Measurements from ENCODE around the gene NFYB. TPM values are rescaled to one million over a fixed set of nuclear protein-coding genes. Genes with fewer than 3 reads are reported as not detected.
"Not testable (repeated sequence)": the region's sequence is repeated elsewhere in the genome, so short reads cannot be mapped to it uniquely, and the experiment has no call there.

Gene NFYB
- total RNA-seq, 1 experiment from 2014 or later: 28.1 TPM

DNA sequence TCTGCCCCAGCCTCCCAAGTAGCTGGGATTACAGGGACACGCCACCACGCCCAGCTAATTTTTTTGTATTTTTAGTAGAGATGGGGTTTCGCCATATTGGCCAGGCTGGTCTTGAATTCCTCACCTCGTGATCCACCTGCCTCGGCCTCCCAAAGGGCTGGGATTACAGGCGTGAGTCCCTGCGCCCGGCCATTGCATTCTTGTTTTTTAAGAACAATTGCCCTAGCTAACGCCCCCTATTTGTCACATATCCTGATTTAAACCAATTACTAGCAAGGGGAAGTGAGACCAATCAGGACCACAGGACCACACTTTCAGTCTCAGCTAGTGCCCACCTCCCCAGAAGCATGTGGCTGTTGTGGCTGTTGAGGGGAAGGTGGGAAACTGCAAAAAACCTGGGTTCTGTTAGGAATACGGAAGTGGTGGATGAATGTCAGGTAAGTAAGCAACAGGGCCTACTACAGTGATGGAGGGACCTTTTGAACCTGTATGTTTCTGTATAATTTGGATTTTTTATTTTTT lies 37.8 kb upstream of the NFYB start:
- H3K36me3 ChIP-seq (ENCODE audit: insufficient read depth, low read length, poor library complexity, severe bottlenecking): no peaks in the 10 kb centered on the region
- no peak overlapping the region for H3K4me3 ChIP-seq (ENCODE audit: low read depth, low read length, poor library complexity, severe bottlenecking)
- no peak for DNase-seq (ENCODE audit: low spot score)
- no TSS peak for BruUV-seq (replicated peaks)
- H3K9me3 ChIP-seq (ENCODE audit: low read depth, low read length, poor library complexity, severe bottlenecking): no peaks in the 10 kb centered on the region
- intact Hi-C loops (cut with micrococcal nuclease; ENCODE audit: unreplicated experiment): no loop called here
- no peak for TF ChIP-seq EZH2 (IDR thresholded peaks at IDR 0.05; ENCODE audit: borderline replicate concordance, low read depth, low read length, poor library complexity, severe bottlenecking)
- TF ChIP-seq, protein P1, sequence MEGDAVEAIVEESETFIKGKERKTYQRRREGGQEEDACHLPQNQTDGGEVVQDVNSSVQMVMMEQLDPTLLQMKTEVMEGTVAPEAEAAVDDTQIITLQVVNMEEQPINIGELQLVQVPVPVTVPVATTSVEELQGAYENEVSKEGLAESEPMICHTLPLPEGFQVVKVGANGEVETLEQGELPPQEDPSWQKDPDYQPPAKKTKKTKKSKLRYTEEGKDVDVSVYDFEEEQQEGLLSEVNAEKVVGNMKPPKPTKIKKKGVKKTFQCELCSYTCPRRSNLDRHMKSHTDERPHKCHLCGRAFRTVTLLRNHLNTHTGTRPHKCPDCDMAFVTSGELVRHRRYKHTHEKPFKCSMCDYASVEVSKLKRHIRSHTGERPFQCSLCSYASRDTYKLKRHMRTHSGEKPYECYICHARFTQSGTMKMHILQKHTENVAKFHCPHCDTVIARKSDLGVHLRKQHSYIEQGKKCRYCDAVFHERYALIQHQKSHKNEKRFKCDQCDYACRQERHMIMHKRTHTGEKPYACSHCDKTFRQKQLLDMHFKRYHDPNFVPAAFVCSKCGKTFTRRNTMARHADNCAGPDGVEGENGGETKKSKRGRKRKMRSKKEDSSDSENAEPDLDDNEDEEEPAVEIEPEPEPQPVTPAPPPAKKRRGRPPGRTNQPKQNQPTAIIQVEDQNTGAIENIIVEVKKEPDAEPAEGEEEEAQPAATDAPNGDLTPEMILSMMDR (conservative IDR thresholded peaks at IDR 0.05; ENCODE audit: low read depth, low read length): no peak
- H3K27ac ChIP-seq (ENCODE audit: low read depth, low read length, poor library complexity, severe bottlenecking): no peak overlapping the region
- CTCF ChIA-PET: no interaction called here
- H3K27me3 ChIP-seq (replicated peaks; ENCODE audit: insufficient read depth, low read depth, low read length, poor library complexity): no peaks in the 10 kb centered on the region
- no peaks in the 10 kb centered on the region for H3K4me1 ChIP-seq (ENCODE audit: insufficient read depth, low read length, poor library complexity, severe bottlenecking)
- POLR2A ChIA-PET (ENCODE audit: low non-redundant PET): no interaction called here

DNA sequence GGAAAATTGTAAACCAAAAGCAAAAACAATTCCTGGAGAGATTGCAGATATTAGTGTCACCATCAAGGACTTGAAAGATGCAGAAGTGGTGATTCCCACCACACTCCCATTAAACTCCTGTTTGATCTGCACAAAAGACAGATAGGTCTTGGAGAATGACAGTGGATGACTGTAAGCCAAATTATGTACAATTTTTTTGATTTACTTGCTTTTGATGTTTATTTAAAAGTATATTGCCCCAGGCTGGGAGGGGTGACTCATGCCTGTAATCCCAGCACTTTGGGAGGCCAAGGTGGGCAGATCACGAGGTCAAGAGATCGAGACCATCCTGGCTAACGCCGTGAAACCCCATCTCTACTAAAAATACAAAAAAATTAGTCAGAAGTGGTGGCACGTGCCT lies 35.8 kb upstream of the NFYB start:
- BruUV-seq (replicated peaks); intact Hi-C loops (cut with micrococcal nuclease; ENCODE audit: unreplicated experiment); POLR2A ChIA-PET (ENCODE audit: low non-redundant PET); DNase-seq (ENCODE audit: low spot score); H3K27me3 ChIP-seq (replicated peaks; ENCODE audit: insufficient read depth, low read depth, low read length, poor library complexity); H3K9me3 ChIP-seq (ENCODE audit: low read depth, low read length, poor library complexity, severe bottlenecking); H3K4me3 ChIP-seq (ENCODE audit: low read depth, low read length, poor library complexity, severe bottlenecking); CTCF ChIA-PET; H3K4me1 ChIP-seq (ENCODE audit: insufficient read depth, low read length, poor library complexity, severe bottlenecking); H3K27ac ChIP-seq (ENCODE audit: low read depth, low read length, poor library complexity, severe bottlenecking); H3K36me3 ChIP-seq (ENCODE audit: insufficient read depth, low read length, poor library complexity, severe bottlenecking): not testable (repeated sequence)

DNA sequence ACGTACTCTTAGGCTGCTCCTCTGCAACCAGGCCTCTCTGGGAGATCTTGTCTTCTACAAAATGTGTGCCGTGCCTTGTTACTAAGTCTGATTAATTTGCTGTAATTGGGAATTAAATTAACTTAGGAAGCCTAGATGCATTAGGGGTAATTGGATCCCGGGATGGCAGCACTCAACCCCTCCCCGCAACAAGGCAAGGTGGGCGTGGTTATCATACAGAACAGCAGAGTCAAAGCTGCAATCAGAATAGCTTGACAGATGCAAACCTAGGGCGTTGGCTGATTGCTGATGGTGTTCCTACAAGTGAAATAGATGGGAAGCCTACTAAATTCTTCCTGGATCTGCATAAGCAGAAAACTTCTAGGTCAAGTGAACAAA lies 34.5 kb upstream of the NFYB start:
- ChIA-PET CTCF (no interaction called here), POLR2A (ENCODE audit: low non-redundant PET) (no interaction called here)
- no peak overlapping the region for H3K27ac ChIP-seq (ENCODE audit: low read depth, low read length, poor library complexity, severe bottlenecking)
- H3K4me1 ChIP-seq (ENCODE audit: insufficient read depth, low read length, poor library complexity, severe bottlenecking): no peaks in the 10 kb centered on the region
- no peaks in the 10 kb centered on the region for H3K27me3 ChIP-seq (replicated peaks; ENCODE audit: insufficient read depth, low read depth, low read length, poor library complexity)
- H3K36me3 ChIP-seq (ENCODE audit: insufficient read depth, low read length, poor library complexity, severe bottlenecking): no peaks in the 10 kb centered on the region
- intact Hi-C loops (cut with micrococcal nuclease; ENCODE audit: unreplicated experiment): no loop called here
- no peak overlapping the region for H3K4me3 ChIP-seq (ENCODE audit: low read depth, low read length, poor library complexity, severe bottlenecking)
- no peak for DNase-seq (ENCODE audit: low spot score)
- TF ChIP-seq, protein P1 (conservative IDR thresholded peaks at IDR 0.05; ENCODE audit: low read depth, low read length): no peak
- no peak for TF ChIP-seq EZH2 (IDR thresholded peaks at IDR 0.05; ENCODE audit: borderline replicate concordance, low read depth, low read length, poor library complexity, severe bottlenecking)
- no TSS peak for BruUV-seq (replicated peaks)
- H3K9me3 ChIP-seq (ENCODE audit: low read depth, low read length, poor library complexity, severe bottlenecking): no peaks in the 10 kb centered on the region

DNA sequence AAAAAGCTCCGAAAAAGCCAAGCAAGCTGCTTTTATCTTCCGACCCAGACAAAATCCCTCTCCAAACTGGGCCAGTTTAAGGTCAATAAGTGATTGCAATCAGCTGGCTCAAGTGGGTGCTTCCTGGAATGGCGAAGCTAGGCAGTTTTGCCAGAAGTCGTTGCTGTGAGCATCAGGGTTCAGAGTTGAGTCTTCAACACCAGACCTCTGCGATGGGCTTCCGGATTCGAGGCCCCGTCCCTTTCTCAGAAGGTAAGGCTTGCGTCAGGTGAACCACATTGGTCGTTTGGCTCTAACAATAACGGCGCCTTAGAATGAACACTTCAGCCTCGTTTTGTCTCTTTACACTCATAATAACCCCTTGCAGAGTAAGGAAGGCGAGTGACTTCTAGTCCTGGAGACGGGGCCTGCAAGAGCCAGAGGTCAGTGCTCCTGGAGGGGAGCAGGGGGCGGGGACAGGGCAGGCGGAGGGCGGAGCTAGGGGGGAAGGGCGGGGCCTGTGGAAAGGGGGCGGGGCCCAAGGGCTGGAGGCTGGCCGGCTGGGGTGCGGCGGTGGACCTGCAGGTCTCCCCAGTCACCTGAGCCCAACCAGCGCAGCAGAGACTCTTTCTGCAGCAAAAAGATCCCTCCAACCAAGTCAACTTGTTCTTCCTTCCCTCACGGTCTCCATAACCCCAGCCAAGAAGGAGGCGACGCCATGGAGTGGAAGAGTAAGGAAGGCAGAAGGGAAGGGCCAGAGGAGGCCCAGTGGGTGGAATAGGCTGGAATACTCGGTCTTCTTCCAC lies 34.0 kb upstream of the NFYB start:
- no peaks in the 10 kb centered on the region for H3K36me3 ChIP-seq (ENCODE audit: insufficient read depth, low read length, poor library complexity, severe bottlenecking)
- BruUV-seq (replicated peaks): no TSS peak
- ChIA-PET POLR2A (ENCODE audit: low non-redundant PET) (no interaction called here), CTCF (no interaction called here)
- H3K27ac ChIP-seq (ENCODE audit: low read depth, low read length, poor library complexity, severe bottlenecking): no peak overlapping the region
- no peak overlapping the region for H3K4me3 ChIP-seq (ENCODE audit: low read depth, low read length, poor library complexity, severe bottlenecking)
- no peak for DNase-seq (ENCODE audit: low spot score)
- no peaks in the 10 kb centered on the region for H3K4me1 ChIP-seq (ENCODE audit: insufficient read depth, low read length, poor library complexity, severe bottlenecking)
- H3K9me3 ChIP-seq (ENCODE audit: low read depth, low read length, poor library complexity, severe bottlenecking): no peaks in the 10 kb centered on the region
- no peaks in the 10 kb centered on the region for H3K27me3 ChIP-seq (replicated peaks; ENCODE audit: insufficient read depth, low read depth, low read length, poor library complexity)
- intact Hi-C loops (cut with micrococcal nuclease; ENCODE audit: unreplicated experiment): no loop called here
- no peak for TF ChIP-seq EZH2 (IDR thresholded peaks at IDR 0.05; ENCODE audit: borderline replicate concordance, low read depth, low read length, poor library complexity, severe bottlenecking)
- TF ChIP-seq, protein P1 (conservative IDR thresholded peaks at IDR 0.05; ENCODE audit: low read depth, low read length): no peak
